ENCODE data around the gene PHF12.

DNA sequence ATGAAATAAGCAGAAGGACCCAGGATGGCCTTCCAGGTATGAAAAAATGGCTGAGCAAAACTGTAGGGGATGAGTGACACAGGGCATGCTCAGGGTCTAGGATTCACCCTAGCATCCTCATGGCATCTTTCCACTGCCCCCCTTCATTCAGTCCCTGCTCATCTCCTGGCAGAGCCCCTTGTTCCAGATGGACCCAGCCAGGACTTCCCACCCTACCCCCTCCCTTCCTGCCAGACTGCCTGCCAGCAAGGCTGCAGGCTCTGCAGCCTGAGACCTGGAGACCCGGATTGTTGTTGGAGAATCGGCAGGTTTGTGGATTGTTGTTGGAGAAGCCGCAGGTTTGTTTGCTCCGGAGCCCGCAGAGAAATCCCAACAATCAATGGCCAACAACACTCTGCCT is 47.9 kb upstream of the PHF12 start:
- TF ChIP-seq ESRRG (CRISPR knock-in tag; IDR thresholded peaks at IDR 0.05), result no peak
- TF ChIP-seq PPARA (CRISPR knock-in tag; IDR thresholded peaks at IDR 0.05; ENCODE audit: borderline replicate concordance), result no peak
- TF ChIP-seq ZFP3 (CRISPR knock-in tag; IDR thresholded peaks at IDR 0.05), result no peak
- no peak for TF ChIP-seq ISL1 (CRISPR knock-in tag; IDR thresholded peaks at IDR 0.05)
- TF ChIP-seq SNAI2 (CRISPR knock-in tag; IDR thresholded peaks at IDR 0.05), result no peak
- no peak for TF ChIP-seq ZFP30 (CRISPR knock-in tag; IDR thresholded peaks at IDR 0.05)
- TF ChIP-seq, protein P1, sequence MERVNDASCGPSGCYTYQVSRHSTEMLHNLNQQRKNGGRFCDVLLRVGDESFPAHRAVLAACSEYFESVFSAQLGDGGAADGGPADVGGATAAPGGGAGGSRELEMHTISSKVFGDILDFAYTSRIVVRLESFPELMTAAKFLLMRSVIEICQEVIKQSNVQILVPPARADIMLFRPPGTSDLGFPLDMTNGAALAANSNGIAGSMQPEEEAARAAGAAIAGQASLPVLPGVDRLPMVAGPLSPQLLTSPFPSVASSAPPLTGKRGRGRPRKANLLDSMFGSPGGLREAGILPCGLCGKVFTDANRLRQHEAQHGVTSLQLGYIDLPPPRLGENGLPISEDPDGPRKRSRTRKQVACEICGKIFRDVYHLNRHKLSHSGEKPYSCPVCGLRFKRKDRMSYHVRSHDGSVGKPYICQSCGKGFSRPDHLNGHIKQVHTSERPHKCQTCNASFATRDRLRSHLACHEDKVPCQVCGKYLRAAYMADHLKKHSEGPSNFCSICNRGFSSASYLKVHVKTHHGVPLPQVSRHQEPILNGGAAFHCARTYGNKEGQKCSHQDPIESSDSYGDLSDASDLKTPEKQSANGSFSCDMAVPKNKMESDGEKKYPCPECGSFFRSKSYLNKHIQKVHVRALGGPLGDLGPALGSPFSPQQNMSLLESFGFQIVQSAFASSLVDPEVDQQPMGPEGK (CRISPR knock-in tag; IDR thresholded peaks at IDR 0.05; ENCODE audit: borderline replicate concordance), result no peak
- no peak for TF ChIP-seq TOX (CRISPR knock-in tag; IDR thresholded peaks at IDR 0.05; ENCODE audit: borderline replicate concordance)
- no peak for TF ChIP-seq GLIS3 (CRISPR knock-in tag; IDR thresholded peaks at IDR 0.05)
- no peak for TF ChIP-seq ARNTL (CRISPR knock-in tag; IDR thresholded peaks at IDR 0.05; ENCODE audit: borderline replicate concordance, low read depth)
- no peak for TF ChIP-seq ZNF70 (CRISPR knock-in tag; IDR thresholded peaks at IDR 0.05)
- TF ChIP-seq, protein P2, sequence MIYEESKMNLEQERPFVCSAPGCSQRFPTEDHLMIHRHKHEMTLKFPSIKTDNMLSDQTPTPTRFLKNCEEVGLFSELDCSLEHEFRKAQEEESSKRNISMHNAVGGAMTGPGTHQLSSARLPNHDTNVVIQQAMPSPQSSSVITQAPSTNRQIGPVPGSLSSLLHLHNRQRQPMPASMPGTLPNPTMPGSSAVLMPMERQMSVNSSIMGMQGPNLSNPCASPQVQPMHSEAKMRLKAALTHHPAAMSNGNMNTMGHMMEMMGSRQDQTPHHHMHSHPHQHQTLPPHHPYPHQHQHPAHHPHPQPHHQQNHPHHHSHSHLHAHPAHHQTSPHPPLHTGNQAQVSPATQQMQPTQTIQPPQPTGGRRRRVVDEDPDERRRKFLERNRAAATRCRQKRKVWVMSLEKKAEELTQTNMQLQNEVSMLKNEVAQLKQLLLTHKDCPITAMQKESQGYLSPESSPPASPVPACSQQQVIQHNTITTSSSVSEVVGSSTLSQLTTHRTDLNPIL (CRISPR knock-in tag; IDR thresholded peaks at IDR 0.05; ENCODE audit: low read depth), result no peak
- TF ChIP-seq, protein P3, sequence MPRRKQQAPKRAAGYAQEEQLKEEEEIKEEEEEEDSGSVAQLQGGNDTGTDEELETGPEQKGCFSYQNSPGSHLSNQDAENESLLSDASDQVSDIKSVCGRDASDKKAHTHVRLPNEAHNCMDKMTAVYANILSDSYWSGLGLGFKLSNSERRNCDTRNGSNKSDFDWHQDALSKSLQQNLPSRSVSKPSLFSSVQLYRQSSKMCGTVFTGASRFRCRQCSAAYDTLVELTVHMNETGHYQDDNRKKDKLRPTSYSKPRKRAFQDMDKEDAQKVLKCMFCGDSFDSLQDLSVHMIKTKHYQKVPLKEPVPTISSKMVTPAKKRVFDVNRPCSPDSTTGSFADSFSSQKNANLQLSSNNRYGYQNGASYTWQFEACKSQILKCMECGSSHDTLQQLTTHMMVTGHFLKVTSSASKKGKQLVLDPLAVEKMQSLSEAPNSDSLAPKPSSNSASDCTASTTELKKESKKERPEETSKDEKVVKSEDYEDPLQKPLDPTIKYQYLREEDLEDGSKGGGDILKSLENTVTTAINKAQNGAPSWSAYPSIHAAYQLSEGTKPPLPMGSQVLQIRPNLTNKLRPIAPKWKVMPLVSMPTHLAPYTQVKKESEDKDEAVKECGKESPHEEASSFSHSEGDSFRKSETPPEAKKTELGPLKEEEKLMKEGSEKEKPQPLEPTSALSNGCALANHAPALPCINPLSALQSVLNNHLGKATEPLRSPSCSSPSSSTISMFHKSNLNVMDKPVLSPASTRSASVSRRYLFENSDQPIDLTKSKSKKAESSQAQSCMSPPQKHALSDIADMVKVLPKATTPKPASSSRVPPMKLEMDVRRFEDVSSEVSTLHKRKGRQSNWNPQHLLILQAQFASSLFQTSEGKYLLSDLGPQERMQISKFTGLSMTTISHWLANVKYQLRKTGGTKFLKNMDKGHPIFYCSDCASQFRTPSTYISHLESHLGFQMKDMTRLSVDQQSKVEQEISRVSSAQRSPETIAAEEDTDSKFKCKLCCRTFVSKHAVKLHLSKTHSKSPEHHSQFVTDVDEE (CRISPR knock-in tag; IDR thresholded peaks at IDR 0.05), result no peak
